MCF 10A (cell line): ENCODE data around the gene NOX5. TPM values are rescaled to one million over a fixed set of nuclear protein-coding genes. Genes with fewer than 3 reads are reported as not detected.

ENCODE experiments used
- BruUV-seq: library from RNA; stranded (reverse); fragments of 400-500 nt; replicated peaks from 2 replicates; lab custom pipeline; 2021; lab: Mats Ljungman, UMichigan
- CTCF ChIA-PET: fragments of 300-600 bp; sonication (Branson Sonifier 250); formaldehyde crosslinking; extraction: SDS; loops from one replicate; lab custom pipeline; 2021; ENCODE audit warnings: antibody characterized with exemption, inconsistent platforms; lab: Yijun Ruan, JAX
- POLR2A ChIA-PET: fragments of 300-600, 350-650 bp; sonication (Branson Sonifier 250); formaldehyde crosslinking; extraction: SDS; loops from one replicate; lab custom pipeline; 2020; ENCODE audit warnings: antibody characterized with exemption, inconsistent platforms; lab: Yijun Ruan, JAX
- DNase-seq: peaks from one replicate; pipeline ENCODE4 v3.0.0-alpha.2; 2018; ENCODE audit not compliant: unreplicated experiment
- H3K27ac Mint-ChIP-seq: one replicate; pipeline ENCODE4 v1.8.0; 2022; ENCODE audit warnings: mild to moderate bottlenecking, low read depth, mixed read lengths; ENCODE audit not compliant: unreplicated experiment
- H3K27me3 Mint-ChIP-seq: one replicate; pipeline ENCODE4 v1.8.0; 2022; ENCODE audit warnings: mixed read lengths; ENCODE audit not compliant: insufficient read depth, unreplicated experiment
- H3K36me3 Mint-ChIP-seq: one replicate; pipeline ENCODE4 v1.8.0; 2022; ENCODE audit warnings: mild to moderate bottlenecking, moderate library complexity, mixed read lengths; ENCODE audit not compliant: insufficient read depth, unreplicated experiment
- H3K4me1 Mint-ChIP-seq: one replicate; pipeline ENCODE4 v1.8.0; 2022; ENCODE audit warnings: mixed read lengths; ENCODE audit not compliant: insufficient read depth, unreplicated experiment
- H3K4me3 Mint-ChIP-seq: one replicate; pipeline ENCODE4 v1.8.0; 2022; ENCODE audit warnings: mild to moderate bottlenecking, moderate library complexity, mixed read lengths; ENCODE audit not compliant: unreplicated experiment
- H3K9me3 Mint-ChIP-seq: one replicate; pipeline ENCODE4 v1.8.0; 2022; ENCODE audit warnings: mixed read lengths; ENCODE audit not compliant: unreplicated experiment
- CTCF ChIP-seq: fragments of 200-600 bp; IDR thresholded peaks from one replicate; pipeline ENCODE4 v1.8.0; 2022; ENCODE audit warnings: antibody characterized with exemption, mild to moderate bottlenecking; ENCODE audit not compliant: unreplicated experiment
- intact Hi-C: fragments of 100-400 bp; cut with micrococcal nuclease; formaldehyde crosslinking; loops from 2 replicates; pipeline ENCODE4 v1.14.1; 2022
- total RNA-seq: library from RNA; stranded (reverse); gene quantifications from 2 replicates; pipeline ENCODE4 v1.2.3, GENCODE V29; 2022

NOX5 gene
- total RNA-seq, 1 experiment from 2014 or later = 1.4 TPM

GRCh38 chr15:69093614-69094013, 79.1 kb downstream of the NOX5 start:
- POLR2A ChIA-PET = no interaction called here
- Mint-ChIP-seq H3K36me3 (no peaks in the 10 kb centered on the region), H3K4me1 (peaks cover 48% of the 10 kb centered on the region), H3K27ac (peak overlapping the region; percentile 71), H3K9me3 (no peaks in the 10 kb centered on the region), H3K27me3 (no peaks in the 10 kb centered on the region), H3K4me3 (no peak overlapping the region)
- CTCF ChIA-PET = no interaction called here
- no peak for DNase-seq
- BruUV-seq = no TSS peak
- no peak for TF ChIP-seq CTCF
- intact Hi-C loops = loop anchor here (5.0 kb wide), 1 partner anchor 69 kb away; the partner anchor contains the start of gene GLCE

GRCh38 chr15:69094124-69094921, 79.8 kb downstream of the NOX5 start:
- Mint-ChIP-seq H3K9me3 (no peaks in the 10 kb centered on the region), H3K36me3 (no peaks in the 10 kb centered on the region), H3K4me1 (peaks cover 41% of the 10 kb centered on the region), H3K27me3 (no peaks in the 10 kb centered on the region), H3K4me3 (no peak overlapping the region), H3K27ac (peak overlapping the region; percentile 71)
- intact Hi-C loops = loop anchor here (5.0 kb wide), 1 partner anchor 68 kb away; the partner anchor contains the start of gene GLCE
- POLR2A ChIA-PET = no interaction called here
- DNase-seq = no peak
- CTCF ChIA-PET = no interaction called here
- BruUV-seq = no TSS peak
- TF ChIP-seq CTCF = no peak

DNA sequence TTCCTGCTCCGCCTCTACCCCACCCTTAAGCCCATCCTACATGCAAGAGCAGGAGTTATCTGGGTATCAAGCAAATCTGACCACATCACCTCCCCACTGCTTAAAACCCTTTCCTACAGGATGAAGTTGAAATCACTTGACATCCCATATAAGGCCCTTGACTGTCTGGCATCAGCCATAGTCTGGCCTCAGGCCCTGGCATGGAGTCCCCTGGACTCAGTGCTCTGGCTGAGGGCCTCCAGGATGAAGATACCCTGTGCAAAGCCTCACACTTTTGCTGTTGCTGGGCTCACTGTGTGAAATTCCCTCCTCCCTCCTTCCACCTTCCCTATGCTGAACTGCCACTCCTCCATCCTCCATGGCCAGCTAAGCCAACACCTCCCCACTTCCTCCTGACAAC, 80.8 kb downstream of the NOX5 start:
- BruUV-seq = no TSS peak
- intact Hi-C loops = no loop called here
- ChIA-PET POLR2A (interaction anchor here (0.8 kb wide), 1 partner anchor 49 kb away, joined by 3 read pairs; no protein-coding TSS in a partner anchor), CTCF (no interaction called here)
- Mint-ChIP-seq H3K36me3 (no peaks in the 10 kb centered on the region), H3K4me3 (no peak overlapping the region), H3K27me3 (no peaks in the 10 kb centered on the region), H3K9me3 (no peaks in the 10 kb centered on the region), H3K27ac (no peak overlapping the region), H3K4me1 (peaks cover 31% of the 10 kb centered on the region)
- no peak for TF ChIP-seq CTCF
- no peak for DNase-seq

DNA sequence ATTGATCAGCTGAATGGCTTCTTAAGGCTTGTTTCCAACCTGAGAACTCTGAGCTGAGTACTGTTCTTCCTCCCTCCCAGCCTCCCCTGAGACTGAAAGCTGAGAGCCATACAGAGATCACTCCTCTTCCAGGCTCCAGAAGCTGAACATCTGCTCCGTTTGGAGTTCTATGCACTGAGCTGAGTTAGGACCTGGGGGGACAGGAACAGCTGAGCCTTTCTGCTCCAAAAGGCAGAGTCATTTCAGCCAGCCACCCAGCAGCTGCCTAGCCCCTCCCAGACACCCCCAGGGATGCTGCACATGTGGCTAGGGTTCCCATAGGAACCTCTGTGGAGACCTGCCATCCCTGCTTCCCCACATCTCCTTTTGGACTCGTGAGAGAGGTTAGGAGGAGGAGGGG, 81.7 kb downstream of the NOX5 start:
- no peak overlapping the region for H3K4me3 Mint-ChIP-seq
- H3K4me1 Mint-ChIP-seq = peaks cover 26% of the 10 kb centered on the region
- H3K9me3 Mint-ChIP-seq = no peaks in the 10 kb centered on the region
- ChIA-PET CTCF (interaction anchor here (0.6 kb wide), 1 partner anchor 64 kb away, joined by 3 read pairs; the partner anchor contains the start of gene GLCE), POLR2A (interaction anchor here (0.8 to 1.0 kb wide), 4 partner anchors 11 to 21 kb away, joined by 3 read pairs; no protein-coding TSS in a partner anchor)
- no peak overlapping the region for H3K27ac Mint-ChIP-seq
- no peaks in the 10 kb centered on the region for H3K27me3 Mint-ChIP-seq
- DNase-seq = no peak
- no TSS peak for BruUV-seq
- no peak for TF ChIP-seq CTCF
- intact Hi-C loops = no loop called here
- no peaks in the 10 kb centered on the region for H3K36me3 Mint-ChIP-seq
